GM18511 (cell line): Measurements from ENCODE around the gene TNPO2.
"Not testable (repeated sequence)": the region's sequence is repeated elsewhere in the genome, so short reads cannot be mapped to it uniquely, and the experiment has no call there.

ENCODE experiments used
- ATAC-seq: cut with Tn5 transposase; IDR thresholded peaks from one replicate; pipeline ENCODE4 v1.9.1; 2021; ENCODE audit warnings: mild to moderate bottlenecking, moderate library complexity; ENCODE audit not compliant: unreplicated experiment

Gene TNPO2

GRCh38 chr19:12706332-12706718 is 17.4 kb downstream of the TNPO2 start:
- no peak for ATAC-seq

- no peak for ATAC-seq
Observed at GRCh38 chr19:12705654-12706331, 17.9 kb downstream of the TNPO2 start.

GRCh38 chr19:12705169-12705568 is 18.6 kb downstream of the TNPO2 start:
- no peak for ATAC-seq

- ATAC-seq: no peak
Observed at GRCh38 chr19:12703046-12703445, 20.7 kb downstream of the TNPO2 start.

GRCh38 chr19:12701596-12702282 is 22.0 kb downstream of the TNPO2 start:
- no peak for ATAC-seq

GRCh38 chr19:12698138-12698537 is 25.6 kb downstream of the TNPO2 start:
- ATAC-seq: no peak

GRCh38 chr19:12697425-12697824 is 26.3 kb downstream of the TNPO2 start:
- not testable (repeated sequence) for ATAC-seq

GRCh38 chr19:12696366-12697335 is 27.1 kb downstream of the TNPO2 start, which contains the start of gene FBXW9:
Gene FBXW9, minus strand, starts transcription at chr19:12696631. Its CDS starts 50 bp downstream, at chr19:12696581.
- peak; percentile 91 for ATAC-seq

- ATAC-seq: peak; percentile 30
Observed at GRCh38 chr19:12695997-12696365, 27.8 kb downstream of the TNPO2 start.

GRCh38 chr19:12695514-12695913 is 28.2 kb downstream of the TNPO2 start:
- no peak for ATAC-seq

GRCh38 chr19:12695096-12695495 is 28.6 kb downstream of the TNPO2 start:
- ATAC-seq: no peak

GRCh38 chr19:12694641-12695040 is 29.1 kb downstream of the TNPO2 start:
- no peak for ATAC-seq

GRCh38 chr19:12692960-12693359 is 30.8 kb downstream of the TNPO2 start:
- no peak for ATAC-seq

GRCh38 chr19:12689581-12690216 is 34.0 kb downstream of the TNPO2 start:
- ATAC-seq: no peak

GRCh38 chr19:12689012-12689411 is 34.7 kb downstream of the TNPO2 start:
- ATAC-seq: no peak

GRCh38 chr19:12687496-12688196 is 36.1 kb downstream of the TNPO2 start, which contains the start of gene GNG14:
Gene GNG14, plus strand, starts transcription at chr19:12687998. Its CDS starts 51 bp downstream, at chr19:12688049.
- ATAC-seq: no peak

- no peak for ATAC-seq
Observed at GRCh38 chr19:12685831-12686230, 37.9 kb downstream of the TNPO2 start.

- ATAC-seq: peak; percentile 69
Observed at GRCh38 chr19:12681074-12681987, 42.4 kb downstream of the TNPO2 start, which contains the start of gene DHPS. Gene DHPS, minus strand, starts transcription at chr19:12681880. Its CDS starts 114 bp downstream, at chr19:12681766.

- no peak for ATAC-seq
Observed at GRCh38 chr19:12680034-12680433, 43.7 kb downstream of the TNPO2 start.
